ENCODE results near the gene LAMTOR1. TPM values are rescaled to one million over a fixed set of nuclear protein-coding genes. Genes with fewer than 3 reads are reported as not detected.

The LAMTOR1 gene
- total and polyA plus RNA-seq, 2 donors (not counting 1 experiment from before 2014, with no cell fraction given): 71.0 to 104 TPM

DNA sequence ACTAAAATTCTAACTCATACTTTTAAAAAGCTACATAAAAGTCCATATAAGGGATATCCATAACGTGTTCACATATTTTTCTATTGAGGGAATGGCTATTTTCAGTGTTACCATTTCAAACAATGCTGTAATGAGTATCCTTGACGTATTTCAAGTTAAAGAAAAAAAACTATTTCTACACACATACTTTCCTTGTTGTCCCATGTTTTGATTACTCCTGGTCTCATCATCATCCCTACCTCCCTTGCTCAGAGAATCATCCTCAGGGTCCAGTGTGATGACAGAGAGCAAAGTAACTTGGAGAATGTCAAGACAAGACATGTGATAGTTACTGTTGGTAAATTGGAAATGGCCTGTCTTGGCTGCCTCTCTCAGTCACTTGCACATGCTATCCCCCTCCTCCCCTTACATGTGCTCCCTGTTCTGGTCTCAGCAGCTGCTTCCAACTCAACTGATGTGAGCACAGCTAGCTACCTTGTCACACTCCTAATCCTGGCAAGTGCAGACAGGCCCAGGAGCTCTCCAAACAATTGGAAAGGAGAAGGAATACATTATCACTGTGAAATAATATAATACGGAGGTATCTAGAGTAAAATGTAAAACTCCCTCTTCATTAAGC, 44.6 kb downstream of the LAMTOR1 start:
- Histone ChIP-seq H3K36me3 (replicated peaks in 1 of 2; ENCODE audit: control extremely low read depth in 1 of 2, control insufficient read depth in 1 of 2, extremely low read depth in 1 of 2, insufficient read depth in 2 of 2, low read length in 1 of 2) (peaks cover 0 to 3% of the 10 kb centered on the region in 2 experiments), H2AFZ (ENCODE audit: insufficient read depth, low read depth, low read length, poor library complexity, severe bottlenecking) (no peak overlapping the region), H3K4me2 (replicated peaks; ENCODE audit: low read depth, low read length, poor library complexity, severe bottlenecking) (no peak overlapping the region), H3K79me2 (ENCODE audit: control insufficient read depth, insufficient read depth, low read length) (peaks cover 32% of the 10 kb centered on the region), H4K20me1 (ENCODE audit: control insufficient read depth, insufficient read depth, low read length, poor library complexity, severe bottlenecking) (no peaks in the 10 kb centered on the region), H3K27ac (ENCODE audit: low read length in 2 of 2) (no peak overlapping the region), H3K9ac (ENCODE audit: low read length) (no peak overlapping the region), H3K4me1 (ENCODE audit: control insufficient read depth in 2 of 2, insufficient read depth in 2 of 2, low read length in 2 of 2) (peaks cover 7 to 10% of the 10 kb centered on the region in 2 donors), H3K9me3 (ENCODE audit: control extremely low read depth in 1 of 3, control insufficient read depth in 2 of 3, insufficient read depth in 1 of 3, low read length in 2 of 3) (no peaks in the 10 kb centered on the region), H3K27me3 (replicated peaks in 1 of 4; ENCODE audit: control extremely low read depth in 1 of 4, control insufficient read depth in 3 of 4, insufficient read depth in 4 of 4, low read length in 3 of 4) (no peaks in the 10 kb centered on the region), H3K4me3 (ENCODE audit: control extremely low read depth in 1 of 5, extremely low read depth in 1 of 5, insufficient read depth in 1 of 5, low read depth in 2 of 5, low read length in 4 of 5) (no peak overlapping the region)
- Mint-ChIP-seq H3K27ac (no peak overlapping the region), H3K4me3 (no peak overlapping the region), H3K4me1 (peaks cover 7% of the 10 kb centered on the region), H3K27me3 (no peaks in the 10 kb centered on the region), H3K9me3 (ENCODE audit: insufficient read depth) (no peaks in the 10 kb centered on the region)
- TF ChIP-seq, protein P1, sequence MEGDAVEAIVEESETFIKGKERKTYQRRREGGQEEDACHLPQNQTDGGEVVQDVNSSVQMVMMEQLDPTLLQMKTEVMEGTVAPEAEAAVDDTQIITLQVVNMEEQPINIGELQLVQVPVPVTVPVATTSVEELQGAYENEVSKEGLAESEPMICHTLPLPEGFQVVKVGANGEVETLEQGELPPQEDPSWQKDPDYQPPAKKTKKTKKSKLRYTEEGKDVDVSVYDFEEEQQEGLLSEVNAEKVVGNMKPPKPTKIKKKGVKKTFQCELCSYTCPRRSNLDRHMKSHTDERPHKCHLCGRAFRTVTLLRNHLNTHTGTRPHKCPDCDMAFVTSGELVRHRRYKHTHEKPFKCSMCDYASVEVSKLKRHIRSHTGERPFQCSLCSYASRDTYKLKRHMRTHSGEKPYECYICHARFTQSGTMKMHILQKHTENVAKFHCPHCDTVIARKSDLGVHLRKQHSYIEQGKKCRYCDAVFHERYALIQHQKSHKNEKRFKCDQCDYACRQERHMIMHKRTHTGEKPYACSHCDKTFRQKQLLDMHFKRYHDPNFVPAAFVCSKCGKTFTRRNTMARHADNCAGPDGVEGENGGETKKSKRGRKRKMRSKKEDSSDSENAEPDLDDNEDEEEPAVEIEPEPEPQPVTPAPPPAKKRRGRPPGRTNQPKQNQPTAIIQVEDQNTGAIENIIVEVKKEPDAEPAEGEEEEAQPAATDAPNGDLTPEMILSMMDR (IDR thresholded peaks at IDR 0.05): no peak
- TF ChIP-seq EZH2 (IDR thresholded peaks at IDR 0.05; ENCODE audit: borderline replicate concordance, insufficient read depth, low read depth, low read length, poor library complexity, severe bottlenecking): no peak
- no CpG with 5 or more reads among the region's 3 CpGs for WGBS (ENCODE audit: insufficient coverage)
- ChIA-PET CTCF (interaction anchor here (1.6 to 2.4 kb wide), 2 partner anchors 18 to 33 kb away, joined by 4 to 9 read pairs; no protein-coding TSS in a partner anchor), POLR2A (no interaction called here)
- ATAC-seq (ENCODE audit: low read depth) (no peak), DNase-seq (no peak)
- intact Hi-C loops (cut with micrococcal nuclease): no loop called here

- CTCF ChIA-PET: interaction anchor here (0.9 to 2.4 kb wide), 4 partner anchors 8 to 42 kb away, joined by 3 to 6 read pairs (median 4); no protein-coding TSS in a partner anchor
Observed at GRCh38 chr11:72048766-72049460, 54.2 kb downstream of the LAMTOR1 start.

More at GRCh38 chr11:72048766-72049460, 54.2 kb downstream of the LAMTOR1 start:
- Histone ChIP-seq H3K4me1 (ENCODE audit: control insufficient read depth in 2 of 2, insufficient read depth in 2 of 2, low read length in 2 of 2) (no peaks in the 10 kb centered on the region), H3K4me2 (replicated peaks; ENCODE audit: low read depth, low read length, poor library complexity, severe bottlenecking) (no peak overlapping the region), H3K79me2 (ENCODE audit: control insufficient read depth, insufficient read depth, low read length) (peaks cover 80% of the 10 kb centered on the region), H3K27ac (ENCODE audit: low read length in 2 of 2) (no peak overlapping the region), H3K9me3 (ENCODE audit: control extremely low read depth in 1 of 3, control insufficient read depth in 2 of 3, insufficient read depth in 1 of 3, low read length in 2 of 3) (no peaks in the 10 kb centered on the region), H4K20me1 (ENCODE audit: control insufficient read depth, insufficient read depth, low read length, poor library complexity, severe bottlenecking) (no peaks in the 10 kb centered on the region), H3K27me3 (replicated peaks in 1 of 4; ENCODE audit: control extremely low read depth in 1 of 4, control insufficient read depth in 3 of 4, insufficient read depth in 4 of 4, low read length in 3 of 4) (no peaks in the 10 kb centered on the region), H3K36me3 (replicated peaks in 1 of 2; ENCODE audit: control extremely low read depth in 1 of 2, control insufficient read depth in 1 of 2, extremely low read depth in 1 of 2, insufficient read depth in 2 of 2, low read length in 1 of 2) (peaks cover 0 to 3% of the 10 kb centered on the region in 2 experiments), H2AFZ (ENCODE audit: insufficient read depth, low read depth, low read length, poor library complexity, severe bottlenecking) (no peak overlapping the region), H3K9ac (ENCODE audit: low read length) (no peak overlapping the region), H3K4me3 (ENCODE audit: control extremely low read depth in 1 of 5, extremely low read depth in 1 of 5, insufficient read depth in 1 of 5, low read depth in 2 of 5, low read length in 4 of 5) (no peak overlapping the region)
- ATAC-seq (ENCODE audit: low read depth) (no peak), DNase-seq (no peak)
- H3K9me3 Mint-ChIP-seq (ENCODE audit: insufficient read depth): no peaks in the 10 kb centered on the region
- no peaks in the 10 kb centered on the region for H3K4me1 Mint-ChIP-seq
- TF ChIP-seq, protein P1 (IDR thresholded peaks at IDR 0.05): no peak
- no peak for TF ChIP-seq EZH2 (IDR thresholded peaks at IDR 0.05; ENCODE audit: borderline replicate concordance, insufficient read depth, low read depth, low read length, poor library complexity, severe bottlenecking)
- 100% methylated on average over 1 of the region's 3 CpGs for WGBS (ENCODE audit: insufficient coverage)
- POLR2A ChIA-PET: no interaction called here
- no peak overlapping the region for H3K4me3 Mint-ChIP-seq
- H3K27me3 Mint-ChIP-seq: no peaks in the 10 kb centered on the region
- no peak overlapping the region for H3K27ac Mint-ChIP-seq
- intact Hi-C loops (cut with micrococcal nuclease): no loop called here

Data from B cell (primary cell).